ENCODE results near the gene PCYOX1L.

The PCYOX1L gene

DNA sequence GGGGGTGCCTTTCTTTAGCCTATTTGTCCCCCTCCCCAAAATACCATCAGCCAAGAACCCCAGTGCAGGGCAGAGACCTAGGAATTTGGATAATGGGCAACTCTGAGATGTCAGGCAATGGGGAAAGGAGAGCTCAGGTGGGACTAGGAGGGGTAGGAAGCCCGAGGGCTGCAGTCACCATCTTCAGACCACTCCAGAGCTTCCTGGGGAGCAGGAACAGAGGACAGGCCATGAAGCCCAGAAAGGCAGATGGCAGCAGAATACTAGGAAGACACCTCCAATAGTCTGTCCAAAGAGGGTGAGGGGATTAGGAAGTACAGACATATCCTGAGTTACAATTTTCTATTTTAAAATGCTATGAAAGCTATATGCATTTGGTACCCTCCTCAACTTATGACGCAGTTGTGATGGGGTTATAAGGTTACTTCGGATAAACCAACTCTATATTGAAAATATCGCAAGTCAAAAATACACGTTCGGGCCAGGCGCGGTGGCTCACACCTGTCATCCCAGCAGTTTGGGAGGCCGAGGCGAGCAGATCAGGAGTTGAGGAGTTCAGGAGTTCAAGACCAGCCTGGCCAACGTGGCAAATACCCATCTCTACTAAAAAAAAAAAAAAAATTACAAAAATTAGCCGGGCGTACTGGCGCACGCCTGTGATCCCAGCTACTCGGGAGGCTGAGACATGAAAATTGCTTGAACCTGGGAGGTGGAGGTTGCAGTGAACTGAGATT lies 55.8 kb downstream of the PCYOX1L start:
- no peak for FAIRE-seq
- no peak for DNase-seq (ENCODE audit: insufficient read length)
- no peak for TF ChIP-seq POLR2AphosphoS5 (IDR thresholded peaks at IDR 0.05; ENCODE audit: low read depth, low read length)
- no peak for TF ChIP-seq TAF1 (IDR thresholded peaks at IDR 0.05; ENCODE audit: borderline replicate concordance, low read depth, low read length)
- no peak for TF ChIP-seq POLR2A (IDR thresholded peaks at IDR 0.05; ENCODE audit: low read depth, low read length)

DNA sequence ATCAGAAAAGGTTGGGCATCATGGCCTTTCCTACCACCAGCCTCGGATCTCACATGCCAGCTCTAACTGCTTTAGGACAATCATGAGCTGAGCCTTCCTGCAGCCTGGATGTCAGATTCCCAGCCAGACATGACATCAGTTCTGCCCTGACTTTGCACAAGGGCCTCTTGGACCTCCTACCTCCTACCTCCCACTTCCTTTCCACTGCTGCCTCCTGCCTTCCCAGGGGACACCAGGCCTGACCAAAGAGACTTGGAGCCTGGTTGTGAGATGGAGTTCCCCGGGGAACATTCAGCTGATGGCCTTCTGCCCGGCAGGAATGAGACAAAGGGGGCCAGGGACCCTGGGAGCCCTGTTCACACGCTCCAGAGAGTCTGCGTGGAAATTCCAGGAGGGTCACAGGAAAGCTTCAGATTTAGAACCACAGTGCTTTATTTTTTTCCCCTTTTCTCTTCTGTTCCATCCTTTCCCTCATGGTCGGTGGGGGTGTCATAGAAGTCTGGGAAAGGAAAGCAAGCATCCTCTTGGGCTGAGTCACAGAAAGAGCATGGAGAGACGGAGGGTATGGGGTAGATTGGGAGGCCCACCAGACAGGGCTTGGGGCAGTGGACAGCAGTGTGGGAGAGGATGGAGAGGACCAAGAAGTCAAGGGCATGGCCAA lies 56.7 kb downstream of the PCYOX1L start:
- TF ChIP-seq POLR2AphosphoS5 (IDR thresholded peaks at IDR 0.05; ENCODE audit: low read depth, low read length) = no peak
- TF ChIP-seq POLR2A (IDR thresholded peaks at IDR 0.05; ENCODE audit: low read depth, low read length) = no peak
- TF ChIP-seq TAF1 (IDR thresholded peaks at IDR 0.05; ENCODE audit: borderline replicate concordance, low read depth, low read length) = no peak
- FAIRE-seq = no peak

DNA sequence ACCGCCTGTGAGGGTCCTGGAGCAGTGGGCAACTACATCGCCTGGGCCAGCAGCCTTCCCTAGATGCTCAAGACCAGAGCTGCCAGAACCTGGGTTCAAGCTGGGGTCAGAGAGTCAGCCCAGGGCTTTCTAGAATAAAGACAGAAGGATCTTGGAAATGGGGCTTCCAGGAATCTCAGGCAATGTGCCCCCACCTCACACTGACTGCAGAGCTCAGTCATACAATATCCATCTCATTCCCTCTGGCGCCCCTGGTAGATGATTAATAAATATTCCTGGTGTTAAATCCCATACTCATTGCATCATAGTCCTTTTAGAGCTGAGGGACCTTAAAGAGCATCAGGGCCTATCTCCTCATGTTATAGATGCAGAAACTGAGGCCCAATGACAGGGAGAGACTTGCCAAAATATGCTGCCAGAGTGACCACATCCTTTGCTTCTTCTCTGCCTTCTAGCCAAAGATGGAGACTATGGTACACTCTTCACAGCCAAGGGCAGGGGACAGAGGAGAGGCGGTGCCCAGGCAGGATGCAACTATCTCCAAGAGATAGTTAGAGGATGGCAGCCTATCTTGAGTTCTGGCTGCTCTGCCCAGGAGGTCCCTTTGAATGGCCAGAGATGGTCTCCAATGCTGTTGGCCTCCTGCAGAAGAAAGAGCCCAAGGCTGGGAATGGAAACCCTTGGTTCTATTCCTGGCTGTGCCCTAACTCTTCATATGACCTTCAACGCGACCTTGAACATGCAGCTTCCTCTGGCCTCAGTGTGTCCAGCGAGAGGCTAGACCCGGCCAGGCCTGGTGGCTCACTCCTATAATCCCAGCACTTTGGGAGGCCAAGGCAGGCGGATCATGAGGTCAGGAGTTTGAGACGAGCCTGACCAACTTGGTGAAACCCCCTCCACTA lies 57.5 kb downstream of the PCYOX1L start:
- no peak for TF ChIP-seq POLR2A (IDR thresholded peaks at IDR 0.05; ENCODE audit: low read depth, low read length)
- no peak for TF ChIP-seq TAF1 (IDR thresholded peaks at IDR 0.05; ENCODE audit: borderline replicate concordance, low read depth, low read length)
- no peak for TF ChIP-seq POLR2AphosphoS5 (IDR thresholded peaks at IDR 0.05; ENCODE audit: low read depth, low read length)
- FAIRE-seq (no peak), DNase-seq (ENCODE audit: insufficient read length) (no peak)

More for the DNA sequence above, 56.7 kb downstream of the PCYOX1L start:
- no peak for DNase-seq (ENCODE audit: insufficient read length)

DNA sequence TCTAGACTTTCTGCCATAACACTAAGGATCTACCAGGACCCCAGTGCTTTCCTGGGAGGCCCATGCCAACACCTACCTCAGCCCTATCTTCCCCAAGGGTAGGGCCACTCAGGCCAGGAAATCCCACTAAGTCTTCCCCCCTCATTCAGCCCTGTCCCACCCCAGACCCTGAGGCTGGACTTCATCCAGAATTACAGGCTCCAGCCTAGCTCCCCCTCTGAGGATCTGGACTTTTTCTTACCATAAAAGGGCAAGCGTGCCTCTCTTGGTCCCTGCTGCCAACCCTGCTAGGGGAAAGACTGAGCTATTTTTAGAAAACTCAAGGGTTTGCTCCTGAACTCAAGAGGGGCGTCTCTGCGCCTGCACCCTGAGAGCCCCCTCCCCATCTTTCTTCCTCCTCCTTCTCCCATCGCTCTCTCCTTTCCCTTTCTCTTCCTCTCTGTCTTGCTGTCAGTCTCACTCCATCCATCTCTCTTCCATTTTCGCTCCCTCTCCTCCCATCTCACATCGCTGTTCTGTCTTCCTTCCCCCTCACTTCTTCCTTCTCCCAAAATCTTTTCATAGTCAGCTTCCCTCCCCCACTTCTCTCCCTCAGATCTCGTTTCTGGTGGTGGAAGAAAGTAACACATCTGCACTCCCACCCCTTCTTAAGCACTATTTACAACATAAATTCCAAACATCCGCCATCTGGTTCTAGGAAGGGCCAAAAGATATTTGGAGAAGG lies 59.3 kb downstream of the PCYOX1L start:
- FAIRE-seq (no peak), DNase-seq (ENCODE audit: insufficient read length) (no peak)
- TF ChIP-seq TAF1 (IDR thresholded peaks at IDR 0.05; ENCODE audit: borderline replicate concordance, low read depth, low read length) (no peak), POLR2A (IDR thresholded peaks at IDR 0.05; ENCODE audit: low read depth, low read length) (no peak), POLR2AphosphoS5 (IDR thresholded peaks at IDR 0.05; ENCODE audit: low read depth, low read length) (no peak)

DNA sequence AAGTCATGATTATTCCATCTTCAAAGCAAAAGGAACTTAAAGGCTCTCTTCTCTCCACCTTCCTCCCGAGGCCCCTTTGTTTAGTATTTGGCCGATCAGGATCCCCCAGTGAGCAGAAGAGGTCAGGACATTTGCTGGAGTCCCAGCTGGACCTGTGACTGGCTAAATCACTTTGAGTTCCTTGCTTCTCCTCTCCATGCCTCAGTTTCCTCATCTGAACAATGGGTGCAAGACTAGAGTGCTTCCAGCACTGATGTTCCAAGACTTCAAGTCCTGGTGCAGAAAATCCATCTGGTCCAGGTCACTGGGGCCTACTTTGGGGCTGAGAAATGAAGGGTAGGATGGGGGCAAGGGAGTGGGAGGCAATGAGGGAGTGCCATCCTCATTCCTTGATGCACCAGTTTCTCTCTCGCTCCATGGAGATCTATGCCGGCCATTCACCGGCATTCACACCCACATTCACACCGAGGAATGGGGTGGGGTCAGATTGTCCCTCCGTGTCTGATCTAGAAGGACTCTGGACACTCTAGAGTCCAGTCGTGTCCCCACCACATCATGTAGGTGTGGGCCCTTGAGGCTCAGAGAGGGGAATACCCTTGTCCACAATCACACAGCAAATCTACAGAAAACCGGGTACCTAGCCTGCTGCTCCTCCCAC lies 60.0 kb downstream of the PCYOX1L start:
- TF ChIP-seq TAF1 (IDR thresholded peaks at IDR 0.05; ENCODE audit: borderline replicate concordance, low read depth, low read length) (no peak), POLR2A (IDR thresholded peaks at IDR 0.05; ENCODE audit: low read depth, low read length) (no peak), POLR2AphosphoS5 (IDR thresholded peaks at IDR 0.05; ENCODE audit: low read depth, low read length) (no peak)
- DNase-seq (ENCODE audit: insufficient read length) (no peak), FAIRE-seq (no peak)

DNA sequence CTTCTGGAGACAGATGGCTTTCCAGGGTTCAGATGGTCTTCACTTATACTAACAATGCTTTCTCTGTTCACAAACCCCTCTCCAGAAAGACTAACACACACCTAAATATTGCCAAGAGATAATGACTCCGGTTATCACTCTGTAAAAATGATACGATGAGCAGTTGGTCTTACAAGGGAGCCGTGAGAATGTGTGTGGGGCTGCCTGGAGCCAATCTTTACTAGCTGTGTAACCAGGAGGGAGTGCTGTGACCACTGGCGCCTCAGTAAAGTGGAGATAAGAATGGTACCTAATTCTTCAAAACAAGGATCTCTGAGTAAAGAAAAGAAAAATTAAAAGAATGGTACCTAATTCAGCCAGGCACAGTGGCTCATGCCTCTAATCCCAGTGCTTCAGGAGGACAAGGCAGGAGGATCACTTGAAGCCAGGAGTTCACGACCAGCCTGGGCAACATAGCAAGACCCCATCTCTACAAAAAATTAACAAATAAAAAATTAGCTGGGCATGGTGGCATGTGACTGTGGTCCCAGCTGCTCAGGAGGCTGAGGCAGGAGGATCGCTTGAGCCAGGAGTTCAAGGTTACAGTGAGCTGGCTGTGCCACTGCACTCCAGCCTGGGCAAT lies 61.2 kb downstream of the PCYOX1L start:
- no peak for FAIRE-seq
- TF ChIP-seq POLR2A (IDR thresholded peaks at IDR 0.05; ENCODE audit: low read depth, low read length) (no peak), POLR2AphosphoS5 (IDR thresholded peaks at IDR 0.05; ENCODE audit: low read depth, low read length) (no peak), TAF1 (IDR thresholded peaks at IDR 0.05; ENCODE audit: borderline replicate concordance, low read depth, low read length) (no peak)
- DNase-seq (ENCODE audit: insufficient read length) = no peak

Measured in GM12892 (cell line).